ENCODE measurements around the gene LRRC46.

Gene LRRC46

DNA sequence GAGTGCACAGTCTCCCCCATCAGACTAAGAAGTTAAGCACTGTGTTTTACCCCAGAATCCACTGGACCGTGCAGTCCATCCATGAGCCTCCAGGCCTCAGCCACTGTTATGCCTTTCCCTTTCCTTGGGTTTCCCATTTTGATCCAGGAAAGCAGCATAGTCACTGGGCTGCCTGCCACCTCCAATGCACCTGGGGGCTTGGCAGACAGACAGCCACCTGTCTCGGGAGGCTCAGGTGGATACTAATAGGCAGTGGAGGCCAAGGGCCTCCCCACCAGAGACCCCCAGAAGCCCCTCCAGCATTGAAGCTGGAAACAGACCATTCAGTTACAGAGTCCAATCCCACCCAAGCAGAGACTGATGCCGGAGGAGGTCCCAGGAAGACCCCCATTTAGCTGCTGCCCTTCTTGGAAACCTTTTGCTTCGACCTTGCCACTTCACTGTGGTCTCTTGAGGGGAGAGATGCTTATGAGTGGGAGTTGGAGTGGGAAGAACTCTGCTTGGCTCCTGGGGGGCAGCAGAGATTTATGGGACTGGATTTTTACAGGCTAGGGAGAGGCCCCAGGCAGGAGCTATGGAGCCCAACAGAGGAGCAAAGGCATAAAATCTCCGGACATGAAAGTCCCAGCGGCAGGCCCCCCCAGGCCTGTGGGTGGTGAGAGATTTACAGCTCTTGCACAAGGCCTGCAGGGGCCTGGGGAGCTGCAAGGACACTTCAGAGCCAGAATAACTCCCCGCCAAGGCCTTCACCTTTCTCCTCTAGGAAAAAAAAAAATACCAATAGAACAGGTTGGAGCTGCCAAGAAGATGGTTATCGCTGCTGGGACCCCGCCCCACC, 52.3 kb downstream of the LRRC46 start:
- TF ChIP-seq, protein P1, sequence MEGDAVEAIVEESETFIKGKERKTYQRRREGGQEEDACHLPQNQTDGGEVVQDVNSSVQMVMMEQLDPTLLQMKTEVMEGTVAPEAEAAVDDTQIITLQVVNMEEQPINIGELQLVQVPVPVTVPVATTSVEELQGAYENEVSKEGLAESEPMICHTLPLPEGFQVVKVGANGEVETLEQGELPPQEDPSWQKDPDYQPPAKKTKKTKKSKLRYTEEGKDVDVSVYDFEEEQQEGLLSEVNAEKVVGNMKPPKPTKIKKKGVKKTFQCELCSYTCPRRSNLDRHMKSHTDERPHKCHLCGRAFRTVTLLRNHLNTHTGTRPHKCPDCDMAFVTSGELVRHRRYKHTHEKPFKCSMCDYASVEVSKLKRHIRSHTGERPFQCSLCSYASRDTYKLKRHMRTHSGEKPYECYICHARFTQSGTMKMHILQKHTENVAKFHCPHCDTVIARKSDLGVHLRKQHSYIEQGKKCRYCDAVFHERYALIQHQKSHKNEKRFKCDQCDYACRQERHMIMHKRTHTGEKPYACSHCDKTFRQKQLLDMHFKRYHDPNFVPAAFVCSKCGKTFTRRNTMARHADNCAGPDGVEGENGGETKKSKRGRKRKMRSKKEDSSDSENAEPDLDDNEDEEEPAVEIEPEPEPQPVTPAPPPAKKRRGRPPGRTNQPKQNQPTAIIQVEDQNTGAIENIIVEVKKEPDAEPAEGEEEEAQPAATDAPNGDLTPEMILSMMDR (IDR thresholded peaks at IDR 0.05; ENCODE audit: low read length) = no peak
- no peak for TF ChIP-seq EZH2 (IDR thresholded peaks at IDR 0.05; ENCODE audit: borderline replicate concordance, low read length)
- H3F3A ChIP-seq (ENCODE audit: insufficient read depth, low read length) = no peaks in the 10 kb centered on the region

DNA sequence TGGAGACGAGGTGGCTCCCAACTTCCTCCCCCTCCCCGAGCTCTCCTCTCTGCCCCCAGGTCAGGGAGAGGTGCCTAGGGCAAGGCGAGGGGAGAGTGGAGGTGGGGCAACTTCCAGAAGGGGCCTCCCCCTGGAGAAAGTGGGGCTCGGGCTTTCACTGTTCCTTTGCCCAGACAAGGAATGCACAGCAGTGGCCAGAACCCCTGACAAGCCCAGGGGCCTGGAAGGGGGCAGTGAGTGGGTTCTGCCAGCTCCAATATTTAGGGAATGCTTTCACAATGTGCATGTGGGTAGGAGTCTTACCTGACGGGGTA, 52.9 kb downstream of the LRRC46 start:
- Histone ChIP-seq H3K4me2 (ENCODE audit: low read length) (no peak overlapping the region), H2AFZ (ENCODE audit: low read length) (no peak overlapping the region), H3K9me2 (ENCODE audit: low read depth, low read length) (no peaks in the 10 kb centered on the region), H3K27ac (ENCODE audit: low read depth, low read length, poor library complexity, severe bottlenecking) (no peak overlapping the region), H3K27me3 (ENCODE audit: insufficient read depth, low read length) (no peaks in the 10 kb centered on the region; the same call in 1 of the 2 replicates), H3K79me2 (ENCODE audit: insufficient read depth, low read length) (no peaks in the 10 kb centered on the region), H3K4me1 (ENCODE audit: insufficient read depth, low read length, severe bottlenecking) (no peaks in the 10 kb centered on the region), H3K9me3 (ENCODE audit: low read length) (no peaks in the 10 kb centered on the region), H3K9ac (ENCODE audit: low read length) (no peak overlapping the region), H3K4me3 (ENCODE audit: low read depth, low read length, poor library complexity, severe bottlenecking) (no peak overlapping the region), H3K36me3 (ENCODE audit: insufficient read depth, low read length) (no peaks in the 10 kb centered on the region), H3F3A (ENCODE audit: insufficient read depth, low read length) (no peaks in the 10 kb centered on the region), H4K20me1 (ENCODE audit: insufficient read depth, low read length) (no peaks in the 10 kb centered on the region)
- no peak for TF ChIP-seq EZH2 (IDR thresholded peaks at IDR 0.05; ENCODE audit: borderline replicate concordance, low read length)
- TF ChIP-seq, protein P1 (IDR thresholded peaks at IDR 0.05; ENCODE audit: low read length) = no peak

More for the DNA sequence above, 52.3 kb downstream of the LRRC46 start:
- Histone ChIP-seq H2AFZ (ENCODE audit: low read length) (no peak overlapping the region), H3K36me3 (ENCODE audit: insufficient read depth, low read length) (no peaks in the 10 kb centered on the region), H3K9me3 (ENCODE audit: low read length) (no peaks in the 10 kb centered on the region), H3K4me1 (ENCODE audit: insufficient read depth, low read length, severe bottlenecking) (no peaks in the 10 kb centered on the region), H3K4me2 (ENCODE audit: low read length) (no peak overlapping the region), H4K20me1 (ENCODE audit: insufficient read depth, low read length) (no peaks in the 10 kb centered on the region), H3K9me2 (ENCODE audit: low read depth, low read length) (no peaks in the 10 kb centered on the region), H3K9ac (ENCODE audit: low read length) (no peak overlapping the region), H3K79me2 (ENCODE audit: insufficient read depth, low read length) (no peaks in the 10 kb centered on the region), H3K4me3 (ENCODE audit: low read depth, low read length, poor library complexity, severe bottlenecking) (no peak overlapping the region), H3K27me3 (ENCODE audit: insufficient read depth, low read length) (no peaks in the 10 kb centered on the region; the same call in 1 of the 2 replicates), H3K27ac (ENCODE audit: low read depth, low read length, poor library complexity, severe bottlenecking) (no peak overlapping the region)

DNA sequence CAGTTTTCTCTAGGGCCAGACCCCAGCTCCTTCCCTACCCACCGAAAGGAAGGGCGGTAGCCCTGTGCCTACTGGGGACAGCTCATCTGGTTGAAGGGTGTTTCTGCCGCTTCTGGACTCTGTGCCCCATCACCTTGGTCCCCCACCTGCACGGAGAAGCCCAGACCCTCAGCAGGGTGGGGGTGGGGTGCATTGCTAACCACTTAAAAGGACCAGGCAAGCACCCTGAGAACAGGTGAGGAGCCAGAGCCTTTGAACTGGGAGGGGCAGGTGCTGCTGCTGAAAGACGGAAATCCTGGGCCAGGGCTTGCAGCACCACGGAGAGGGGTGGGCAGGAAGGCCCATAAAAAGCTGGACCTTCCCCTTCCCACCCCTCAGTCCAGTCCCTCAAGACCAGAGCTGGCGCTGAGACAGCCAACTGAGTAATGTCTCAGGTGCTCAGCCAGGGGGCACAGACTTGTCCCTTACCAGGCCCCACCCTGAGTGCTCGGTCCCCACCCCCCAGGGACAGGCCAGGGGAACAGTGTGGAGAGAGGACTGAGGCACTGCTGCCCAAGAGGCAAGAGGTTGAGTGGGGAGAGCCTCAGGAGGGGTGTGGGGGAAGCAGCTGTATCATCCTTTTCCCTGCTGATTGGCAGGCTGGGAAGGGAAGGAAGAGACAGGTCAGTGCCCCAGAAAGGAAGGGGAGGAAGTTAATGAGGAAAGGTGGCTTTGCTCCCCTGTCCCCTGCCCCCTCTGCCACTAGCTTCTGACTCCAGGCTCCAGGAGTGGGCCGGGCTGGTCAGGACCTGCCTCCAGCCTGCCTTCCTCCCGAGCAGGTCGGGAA, 53.6 kb downstream of the LRRC46 start:
- Histone ChIP-seq H3K4me3 (ENCODE audit: low read depth, low read length, poor library complexity, severe bottlenecking) (no peak overlapping the region), H4K20me1 (ENCODE audit: insufficient read depth, low read length) (no peaks in the 10 kb centered on the region), H3K27ac (ENCODE audit: low read depth, low read length, poor library complexity, severe bottlenecking) (no peak overlapping the region), H3K9ac (ENCODE audit: low read length) (no peak overlapping the region), H3K4me1 (ENCODE audit: insufficient read depth, low read length, severe bottlenecking) (no peaks in the 10 kb centered on the region), H3K4me2 (ENCODE audit: low read length) (no peak overlapping the region), H3K9me3 (ENCODE audit: low read length) (no peaks in the 10 kb centered on the region), H3K27me3 (ENCODE audit: insufficient read depth, low read length) (no peaks in the 10 kb centered on the region; the same call in 1 of the 2 replicates), H3K79me2 (ENCODE audit: insufficient read depth, low read length) (no peaks in the 10 kb centered on the region), H3F3A (ENCODE audit: insufficient read depth, low read length) (no peaks in the 10 kb centered on the region), H2AFZ (ENCODE audit: low read length) (no peak overlapping the region), H3K9me2 (ENCODE audit: low read depth, low read length) (no peaks in the 10 kb centered on the region), H3K36me3 (ENCODE audit: insufficient read depth, low read length) (no peaks in the 10 kb centered on the region)
- TF ChIP-seq EZH2 (IDR thresholded peaks at IDR 0.05; ENCODE audit: borderline replicate concordance, low read length) = no peak
- TF ChIP-seq, protein P1 (IDR thresholded peaks at IDR 0.05; ENCODE audit: low read length) = no peak
